SK-N-SH (cell line): ENCODE data around the gene RAB6D.

Source experiments
- POLR2AphosphoS5 ChIP-seq: IDR thresholded peaks from 2 replicates; pipeline ENCODE4 v1.6.1; 2012; ENCODE audit warnings: low read depth, low read length
- RCOR1 ChIP-seq: fragments of 150-350 bp; IDR thresholded peaks from 2 replicates; pipeline ENCODE4 v1.6.1; 2017; ENCODE audit warnings: antibody characterized with exemption, low read length
- RFX5 ChIP-seq: IDR thresholded peaks from 2 replicates; pipeline ENCODE4 v1.6.1; 2012; ENCODE audit warnings: mild to moderate bottlenecking, improper control_type of control experiment, low read length
- RXRA ChIP-seq: IDR thresholded peaks from 2 replicates; pipeline ENCODE4 v1.4.0; 2012; ENCODE audit warnings: low read depth, mild to moderate bottlenecking, borderline replicate concordance
- SMC3 ChIP-seq: IDR thresholded peaks from 2 replicates; pipeline ENCODE4 v1.6.1; 2012; ENCODE audit warnings: low read depth, low read length, improper control_type of control experiment
- TF ChIP-seq, protein P1 (sequence below): IDR thresholded peaks from 2 replicates; pipeline ENCODE4 v1.4.0; 2012; ENCODE audit warnings: low read depth
- TF ChIP-seq, protein P2 (sequence below): fragments of 200-600 bp; sonication (generic); IDR thresholded peaks from 2 replicates; pipeline ENCODE4 v1.6.1; 2017; ENCODE audit warnings: antibody characterized with exemption, mild to moderate bottlenecking, moderate library complexity
- TF ChIP-seq, protein P3 (sequence below): IDR thresholded peaks from 2 replicates; pipeline ENCODE4 v1.6.1; 2012; ENCODE audit warnings: mild to moderate bottlenecking, low read depth, low read length, moderate library complexity
- TF ChIP-seq, protein P4 (sequence below): fragments of 150-350 bp; IDR thresholded peaks from 2 replicates; pipeline ENCODE4 v1.6.1; 2017; ENCODE audit warnings: antibody characterized with exemption, low read length, low read depth, borderline replicate concordance

DNA sequence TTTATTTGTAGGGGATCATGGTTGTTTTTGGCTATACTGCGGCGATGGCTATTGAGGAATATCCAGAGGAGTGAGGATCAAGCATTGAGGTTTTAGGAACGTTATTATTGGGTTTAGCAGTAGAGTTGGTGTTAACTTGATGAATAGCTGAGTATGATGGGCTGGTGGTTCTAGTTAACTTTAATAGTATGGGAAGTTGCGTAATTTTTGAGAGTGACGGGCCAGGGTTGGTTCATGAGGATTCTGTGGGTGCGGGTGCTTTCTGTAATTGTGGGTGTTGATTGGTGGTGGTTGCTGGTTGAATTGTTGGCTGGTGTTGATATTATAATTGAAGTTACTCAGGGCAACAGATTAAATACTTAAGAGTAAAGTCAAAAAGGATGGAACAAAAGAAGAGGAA, 6.0 kb upstream of the RAB6D start:
- TF ChIP-seq, protein P1, sequence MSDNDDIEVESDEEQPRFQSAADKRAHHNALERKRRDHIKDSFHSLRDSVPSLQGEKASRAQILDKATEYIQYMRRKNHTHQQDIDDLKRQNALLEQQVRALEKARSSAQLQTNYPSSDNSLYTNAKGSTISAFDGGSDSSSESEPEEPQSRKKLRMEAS: no peak
- TF ChIP-seq RXRA (no peak), SMC3 (no peak), RCOR1 (no peak), POLR2AphosphoS5 (no peak), RFX5 (no peak)
- TF ChIP-seq, protein P2, sequence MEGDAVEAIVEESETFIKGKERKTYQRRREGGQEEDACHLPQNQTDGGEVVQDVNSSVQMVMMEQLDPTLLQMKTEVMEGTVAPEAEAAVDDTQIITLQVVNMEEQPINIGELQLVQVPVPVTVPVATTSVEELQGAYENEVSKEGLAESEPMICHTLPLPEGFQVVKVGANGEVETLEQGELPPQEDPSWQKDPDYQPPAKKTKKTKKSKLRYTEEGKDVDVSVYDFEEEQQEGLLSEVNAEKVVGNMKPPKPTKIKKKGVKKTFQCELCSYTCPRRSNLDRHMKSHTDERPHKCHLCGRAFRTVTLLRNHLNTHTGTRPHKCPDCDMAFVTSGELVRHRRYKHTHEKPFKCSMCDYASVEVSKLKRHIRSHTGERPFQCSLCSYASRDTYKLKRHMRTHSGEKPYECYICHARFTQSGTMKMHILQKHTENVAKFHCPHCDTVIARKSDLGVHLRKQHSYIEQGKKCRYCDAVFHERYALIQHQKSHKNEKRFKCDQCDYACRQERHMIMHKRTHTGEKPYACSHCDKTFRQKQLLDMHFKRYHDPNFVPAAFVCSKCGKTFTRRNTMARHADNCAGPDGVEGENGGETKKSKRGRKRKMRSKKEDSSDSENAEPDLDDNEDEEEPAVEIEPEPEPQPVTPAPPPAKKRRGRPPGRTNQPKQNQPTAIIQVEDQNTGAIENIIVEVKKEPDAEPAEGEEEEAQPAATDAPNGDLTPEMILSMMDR: no peak
- TF ChIP-seq, protein P3, sequence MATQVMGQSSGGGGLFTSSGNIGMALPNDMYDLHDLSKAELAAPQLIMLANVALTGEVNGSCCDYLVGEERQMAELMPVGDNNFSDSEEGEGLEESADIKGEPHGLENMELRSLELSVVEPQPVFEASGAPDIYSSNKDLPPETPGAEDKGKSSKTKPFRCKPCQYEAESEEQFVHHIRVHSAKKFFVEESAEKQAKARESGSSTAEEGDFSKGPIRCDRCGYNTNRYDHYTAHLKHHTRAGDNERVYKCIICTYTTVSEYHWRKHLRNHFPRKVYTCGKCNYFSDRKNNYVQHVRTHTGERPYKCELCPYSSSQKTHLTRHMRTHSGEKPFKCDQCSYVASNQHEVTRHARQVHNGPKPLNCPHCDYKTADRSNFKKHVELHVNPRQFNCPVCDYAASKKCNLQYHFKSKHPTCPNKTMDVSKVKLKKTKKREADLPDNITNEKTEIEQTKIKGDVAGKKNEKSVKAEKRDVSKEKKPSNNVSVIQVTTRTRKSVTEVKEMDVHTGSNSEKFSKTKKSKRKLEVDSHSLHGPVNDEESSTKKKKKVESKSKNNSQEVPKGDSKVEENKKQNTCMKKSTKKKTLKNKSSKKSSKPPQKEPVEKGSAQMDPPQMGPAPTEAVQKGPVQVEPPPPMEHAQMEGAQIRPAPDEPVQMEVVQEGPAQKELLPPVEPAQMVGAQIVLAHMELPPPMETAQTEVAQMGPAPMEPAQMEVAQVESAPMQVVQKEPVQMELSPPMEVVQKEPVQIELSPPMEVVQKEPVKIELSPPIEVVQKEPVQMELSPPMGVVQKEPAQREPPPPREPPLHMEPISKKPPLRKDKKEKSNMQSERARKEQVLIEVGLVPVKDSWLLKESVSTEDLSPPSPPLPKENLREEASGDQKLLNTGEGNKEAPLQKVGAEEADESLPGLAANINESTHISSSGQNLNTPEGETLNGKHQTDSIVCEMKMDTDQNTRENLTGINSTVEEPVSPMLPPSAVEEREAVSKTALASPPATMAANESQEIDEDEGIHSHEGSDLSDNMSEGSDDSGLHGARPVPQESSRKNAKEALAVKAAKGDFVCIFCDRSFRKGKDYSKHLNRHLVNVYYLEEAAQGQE: no peak
- TF ChIP-seq, protein P4, sequence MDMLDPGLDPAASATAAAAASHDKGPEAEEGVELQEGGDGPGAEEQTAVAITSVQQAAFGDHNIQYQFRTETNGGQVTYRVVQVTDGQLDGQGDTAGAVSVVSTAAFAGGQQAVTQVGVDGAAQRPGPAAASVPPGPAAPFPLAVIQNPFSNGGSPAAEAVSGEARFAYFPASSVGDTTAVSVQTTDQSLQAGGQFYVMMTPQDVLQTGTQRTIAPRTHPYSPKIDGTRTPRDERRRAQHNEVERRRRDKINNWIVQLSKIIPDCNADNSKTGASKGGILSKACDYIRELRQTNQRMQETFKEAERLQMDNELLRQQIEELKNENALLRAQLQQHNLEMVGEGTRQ: no peak
